Measurements from ENCODE around the gene PRUNE2. TPM values are rescaled to one million over a fixed set of nuclear protein-coding genes. Genes with fewer than 3 reads are reported as not detected.

Gene PRUNE2
- total and polyA plus RNA-seq, 9 of the 15 experiments (the other 6 are each of a cell fraction or from before 2014, with no cell fraction given) = 0.05 to 0.45 (median 0.18) TPM; not detected in 1

- TF ChIP-seq TFE3 (CRISPR knock-in tag; IDR thresholded peaks at IDR 0.05) (no peak), MAFG (tag; conservative IDR thresholded peaks at IDR 0.05) (peak; percentile 74)
Observed at GRCh38 chr9:76573905-76574760, 331.8 kb downstream of the PRUNE2 start (continued).

GRCh38 chr9:76573408-76573807, 332.5 kb downstream of the PRUNE2 start:
- BruUV-seq (replicated peaks) = no TSS peak

More at GRCh38 chr9:76573408-76573807, 332.5 kb downstream of the PRUNE2 start:
- intact Hi-C loops (cut with micrococcal nuclease) = no loop called here
- no peaks in the 10 kb centered on the region for H3K9me3 ChIP-seq (replicated peaks; ENCODE audit: control insufficient read depth, insufficient read depth, low read depth, low read length)
- TF ChIP-seq SRF (CRISPR knock-in tag; IDR thresholded peaks at IDR 0.05) = no peak
- TF ChIP-seq SP1 (CRISPR knock-in tag; IDR thresholded peaks at IDR 0.05) = no peak
- no peaks in the 10 kb centered on the region for H3K9me1 ChIP-seq (ENCODE audit: control insufficient read depth, insufficient read depth, low read length)
- no peak overlapping the region for H3K9ac ChIP-seq (ENCODE audit: insufficient read depth in 1 of 2, low read depth in 2 of 2, low read length in 2 of 2)
- DNase-seq (ENCODE audit: extremely low read depth in 1 of 4, low spot score in 3 of 4) = no peak
- ChIA-PET CTCF (ENCODE audit: low intra/inter-chr PET ratio) (no interaction called here), POLR2A (no interaction called here)
- no peaks in the 10 kb centered on the region for H3K36me3 ChIP-seq (ENCODE audit: control insufficient read depth, insufficient read depth, low read length)
- no peak for ATAC-seq
- no peak overlapping the region for H3K27ac ChIP-seq (ENCODE audit: extremely low read depth, low read depth, low read length)
- peaks cover 0 to 12% of the 10 kb centered on the region in 2 experiments; a peak in 2 of 5 replicates for H3K27me3 ChIP-seq (ENCODE audit: control insufficient read depth in 2 of 2, insufficient read depth in 2 of 2, low read length in 2 of 2)
- H4K20me1 ChIP-seq (replicated peaks; ENCODE audit: control insufficient read depth, insufficient read depth, low read length) = no peaks in the 10 kb centered on the region
- in situ Hi-C loops (cut with MboI) = no loop called here
- H3K4me1 ChIP-seq (replicated peaks in 1 of 2; ENCODE audit: control insufficient read depth in 2 of 2, insufficient read depth in 2 of 2, low read length in 2 of 2) = peaks cover 0 to 4% of the 10 kb centered on the region in 2 experiments; a peak in 3 of 5 replicates
- no peak overlapping the region for H3K4me2 ChIP-seq (ENCODE audit: insufficient read depth, low read length)
- no peak overlapping the region for H2AFZ ChIP-seq (ENCODE audit: low read depth, low read length)
- H3K79me2 ChIP-seq (ENCODE audit: control insufficient read depth, insufficient read depth, low read length) = no peaks in the 10 kb centered on the region
- H3K4me3 ChIP-seq = no peak overlapping the region
- FAIRE-seq = no peak

Measured in K562 (cell line).